Cardiac fibroblast (primary cell): ENCODE measurements around the gene ANKRD22.

ENCODE experiments used
- DNase-seq, 2 donors: peaks; one replicate each; pipeline versions ENCODE4 v3.0.0 to v3.0.0-alpha.2; 2010; ENCODE audit warnings: low read depth in 2 of 2
- H3K4me3 ChIP-seq, 2 donors: replicated peaks in 1 of 2; 1 replicate in 1 of 2; 2 replicates in 1 of 2; pipeline ENCODE4 v1.5.1; 2011; ENCODE audit warnings: low read depth in 2 of 2, low read length in 2 of 2, mild to moderate bottlenecking in 2 of 2, moderate library complexity in 1 of 2
- TF ChIP-seq, protein P1 (sequence below): IDR thresholded peaks from one replicate; pipeline ENCODE4 v1.5.1; 2011; ENCODE audit warnings: low read depth, mild to moderate bottlenecking, low read length, inconsistent platforms

The ANKRD22 gene

DNA sequence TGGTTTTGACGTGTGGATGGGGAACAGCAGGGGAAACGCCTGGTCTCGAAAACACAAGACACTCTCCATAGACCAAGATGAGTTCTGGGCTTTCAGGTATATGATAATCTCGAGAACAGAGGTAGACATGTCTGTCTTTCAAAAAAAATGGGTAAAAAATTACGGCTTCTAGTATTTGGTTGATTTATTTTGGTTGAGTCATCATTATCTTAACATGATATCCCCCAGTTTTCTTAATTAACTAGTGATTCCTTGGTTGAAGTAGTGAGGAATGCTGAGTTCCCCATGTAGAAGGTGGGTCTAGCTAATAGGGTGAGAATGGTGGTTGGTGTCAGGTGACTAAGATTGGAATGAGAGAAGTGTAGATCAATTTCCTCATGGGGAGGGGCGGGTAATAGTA, 38.4 kb downstream of the ANKRD22 start:
- TF ChIP-seq, protein P1, sequence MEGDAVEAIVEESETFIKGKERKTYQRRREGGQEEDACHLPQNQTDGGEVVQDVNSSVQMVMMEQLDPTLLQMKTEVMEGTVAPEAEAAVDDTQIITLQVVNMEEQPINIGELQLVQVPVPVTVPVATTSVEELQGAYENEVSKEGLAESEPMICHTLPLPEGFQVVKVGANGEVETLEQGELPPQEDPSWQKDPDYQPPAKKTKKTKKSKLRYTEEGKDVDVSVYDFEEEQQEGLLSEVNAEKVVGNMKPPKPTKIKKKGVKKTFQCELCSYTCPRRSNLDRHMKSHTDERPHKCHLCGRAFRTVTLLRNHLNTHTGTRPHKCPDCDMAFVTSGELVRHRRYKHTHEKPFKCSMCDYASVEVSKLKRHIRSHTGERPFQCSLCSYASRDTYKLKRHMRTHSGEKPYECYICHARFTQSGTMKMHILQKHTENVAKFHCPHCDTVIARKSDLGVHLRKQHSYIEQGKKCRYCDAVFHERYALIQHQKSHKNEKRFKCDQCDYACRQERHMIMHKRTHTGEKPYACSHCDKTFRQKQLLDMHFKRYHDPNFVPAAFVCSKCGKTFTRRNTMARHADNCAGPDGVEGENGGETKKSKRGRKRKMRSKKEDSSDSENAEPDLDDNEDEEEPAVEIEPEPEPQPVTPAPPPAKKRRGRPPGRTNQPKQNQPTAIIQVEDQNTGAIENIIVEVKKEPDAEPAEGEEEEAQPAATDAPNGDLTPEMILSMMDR = no peak
- no peak for DNase-seq
- no peak overlapping the region for H3K4me3 ChIP-seq

DNA sequence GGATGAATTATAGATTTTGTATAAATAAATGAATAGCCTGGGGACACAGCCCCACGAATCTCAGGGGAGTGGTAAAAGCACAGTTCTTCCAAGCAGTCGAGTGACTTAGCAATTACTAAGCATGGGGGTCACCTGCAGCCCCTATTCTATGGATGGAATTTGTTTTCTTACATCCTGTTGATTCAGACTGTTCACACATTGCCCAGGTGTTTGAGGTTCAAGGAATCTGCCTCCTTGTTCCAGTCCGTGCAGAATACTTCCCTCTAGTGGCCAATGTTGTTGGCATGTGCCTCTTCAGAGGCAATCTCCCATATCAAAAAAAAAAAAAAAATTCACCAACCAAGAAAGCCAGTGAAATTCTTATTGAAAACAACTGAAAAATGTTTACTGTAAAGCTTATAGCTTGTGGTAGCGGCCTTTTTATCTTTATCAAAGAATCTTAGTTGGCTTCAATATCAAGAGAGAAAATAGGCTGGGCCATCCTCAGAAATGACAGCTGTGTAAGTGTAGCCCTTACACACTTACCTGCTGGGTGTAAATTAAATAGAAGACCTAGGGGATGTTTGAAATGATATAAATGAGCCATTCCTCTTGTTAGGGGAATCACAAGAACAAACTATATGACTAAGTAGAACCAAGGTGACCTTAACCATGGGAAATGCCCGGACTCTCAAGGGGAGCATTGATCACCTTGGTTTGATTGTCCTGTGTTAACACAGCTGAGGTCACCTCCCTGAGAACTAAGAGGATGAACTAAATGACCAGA, 41.3 kb downstream of the ANKRD22 start:
- H3K4me3 ChIP-seq = no peak overlapping the region
- peak; percentile 84 to 85 for DNase-seq
- TF ChIP-seq, protein P1 = peak; percentile 79

DNA sequence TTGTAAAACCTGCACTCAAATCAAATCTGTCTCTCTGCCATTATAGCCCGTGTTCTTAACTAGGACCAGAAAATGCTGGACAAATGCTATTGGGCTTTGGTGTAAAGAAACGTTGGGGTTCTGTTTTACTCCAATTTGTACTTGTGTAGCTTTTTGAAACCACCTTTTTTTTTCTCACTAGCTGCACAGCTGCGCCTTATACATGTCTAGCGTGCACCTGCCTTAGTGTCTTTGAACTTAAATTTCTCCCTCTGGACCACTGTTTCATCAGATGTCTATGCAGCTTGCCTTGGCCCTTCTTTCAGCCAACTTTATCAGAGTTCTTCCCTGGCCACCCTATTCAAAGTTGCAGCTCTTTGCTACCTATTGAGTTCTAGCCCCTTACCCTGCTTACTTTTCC, 42.0 kb downstream of the ANKRD22 start:
- DNase-seq = no peak
- H3K4me3 ChIP-seq = no peak overlapping the region
- TF ChIP-seq, protein P1 = no peak

- no peak for DNase-seq
- TF ChIP-seq, protein P1 = no peak
- H3K4me3 ChIP-seq = no peak overlapping the region
Measured at GRCh38 chr10:88805924-88806323, 45.7 kb downstream of the ANKRD22 start.

DNA sequence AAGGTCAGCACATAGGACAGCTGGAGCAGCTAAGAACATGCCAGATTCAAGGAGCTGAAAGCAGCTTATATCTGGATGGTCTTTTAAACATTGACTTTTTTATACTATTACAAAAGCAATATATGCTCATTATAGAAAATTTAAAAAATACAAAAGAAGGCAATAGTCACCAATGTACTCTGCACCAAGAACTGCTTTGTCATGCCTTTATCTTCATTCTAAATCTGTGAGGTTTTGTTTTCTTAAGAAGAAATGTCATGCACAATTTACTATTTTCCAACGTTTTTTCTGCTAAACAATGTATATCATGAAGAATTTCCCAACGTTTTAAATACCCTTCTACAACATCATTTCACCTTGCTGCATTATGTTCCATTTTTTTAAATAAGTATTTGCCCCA, 46.3 kb downstream of the ANKRD22 start:
- peak in 1 of 2 donors; percentile 23 for DNase-seq
- TF ChIP-seq, protein P1 = no peak
- no peak overlapping the region for H3K4me3 ChIP-seq

DNA sequence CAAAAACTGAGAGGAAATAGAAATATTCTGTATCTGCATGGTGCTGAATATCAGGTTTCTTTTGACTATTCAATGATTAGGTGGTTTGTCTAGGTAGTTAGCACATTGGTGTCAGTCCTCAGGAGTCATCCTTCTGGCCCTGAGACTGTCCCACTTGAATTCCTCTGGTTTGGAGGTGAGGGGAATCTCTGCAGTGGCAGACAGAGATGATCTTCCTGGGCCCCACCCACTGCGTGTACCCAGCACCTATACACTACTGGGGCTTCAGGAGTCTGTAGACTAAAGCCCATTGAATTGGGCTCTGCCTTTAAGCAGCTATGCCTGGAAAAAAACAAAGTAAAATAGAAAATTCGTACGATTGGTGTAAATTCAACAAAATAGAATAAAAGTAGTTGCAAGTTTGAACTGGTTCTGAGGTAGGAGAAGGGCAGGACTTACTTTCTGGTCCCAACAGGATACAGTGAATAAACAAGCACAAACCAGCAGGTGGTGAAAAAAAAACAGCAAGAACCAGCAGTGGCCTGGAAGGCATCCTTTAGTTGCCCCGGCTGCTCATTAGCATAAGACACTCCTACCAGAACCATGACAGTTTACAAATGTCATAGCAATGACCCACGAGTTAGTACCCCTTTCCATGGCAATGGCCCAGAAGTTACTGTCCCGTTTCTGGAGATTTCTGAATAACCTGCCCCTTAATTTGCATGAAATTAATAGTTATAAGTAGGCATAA, 47.4 kb downstream of the ANKRD22 start:
- TF ChIP-seq, protein P1 = no peak
- no peak overlapping the region for H3K4me3 ChIP-seq
- DNase-seq = no peak
